Coronary artery (tissue), 2 donors: ENCODE measurements around the gene DTX3L.

Experiments
- DNase-seq: peaks from one replicate; pipeline ENCODE4 v3.0.0-alpha.2; 2017; ENCODE audit warnings: low spot score
- H3K27ac ChIP-seq, 2 donors: fragments of 200-600 bp; sonication (generic); one replicate each; pipeline ENCODE4 v1.5.1; 2016 to 2019
- H3K4me3 ChIP-seq: fragments of 200-600 bp; sonication (generic); 2 replicates; pipeline ENCODE4 v1.5.1; 2016; ENCODE audit warnings: mild to moderate bottlenecking, moderate library complexity
- TF ChIP-seq, protein P1 (sequence below): fragments of 200-600 bp; sonication (generic); IDR thresholded peaks from one replicate; pipeline ENCODE4 v1.5.1; 2019; ENCODE audit warnings: antibody characterized with exemption

The DTX3L gene

GRCh38 chr3:122530164-122530563 is 34.0 kb upstream of the DTX3L start:
- Histone ChIP-seq H3K27ac (no peak overlapping the region), H3K4me3 (no peak overlapping the region)
- TF ChIP-seq, protein P1, sequence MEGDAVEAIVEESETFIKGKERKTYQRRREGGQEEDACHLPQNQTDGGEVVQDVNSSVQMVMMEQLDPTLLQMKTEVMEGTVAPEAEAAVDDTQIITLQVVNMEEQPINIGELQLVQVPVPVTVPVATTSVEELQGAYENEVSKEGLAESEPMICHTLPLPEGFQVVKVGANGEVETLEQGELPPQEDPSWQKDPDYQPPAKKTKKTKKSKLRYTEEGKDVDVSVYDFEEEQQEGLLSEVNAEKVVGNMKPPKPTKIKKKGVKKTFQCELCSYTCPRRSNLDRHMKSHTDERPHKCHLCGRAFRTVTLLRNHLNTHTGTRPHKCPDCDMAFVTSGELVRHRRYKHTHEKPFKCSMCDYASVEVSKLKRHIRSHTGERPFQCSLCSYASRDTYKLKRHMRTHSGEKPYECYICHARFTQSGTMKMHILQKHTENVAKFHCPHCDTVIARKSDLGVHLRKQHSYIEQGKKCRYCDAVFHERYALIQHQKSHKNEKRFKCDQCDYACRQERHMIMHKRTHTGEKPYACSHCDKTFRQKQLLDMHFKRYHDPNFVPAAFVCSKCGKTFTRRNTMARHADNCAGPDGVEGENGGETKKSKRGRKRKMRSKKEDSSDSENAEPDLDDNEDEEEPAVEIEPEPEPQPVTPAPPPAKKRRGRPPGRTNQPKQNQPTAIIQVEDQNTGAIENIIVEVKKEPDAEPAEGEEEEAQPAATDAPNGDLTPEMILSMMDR: no peak
- no peak for DNase-seq

- TF ChIP-seq, protein P1: no peak
- Histone ChIP-seq H3K4me3 (no peak overlapping the region), H3K27ac (no peak overlapping the region)
- DNase-seq: no peak
Measured at GRCh38 chr3:122533480-122533879, 30.7 kb upstream of the DTX3L start.

DNA sequence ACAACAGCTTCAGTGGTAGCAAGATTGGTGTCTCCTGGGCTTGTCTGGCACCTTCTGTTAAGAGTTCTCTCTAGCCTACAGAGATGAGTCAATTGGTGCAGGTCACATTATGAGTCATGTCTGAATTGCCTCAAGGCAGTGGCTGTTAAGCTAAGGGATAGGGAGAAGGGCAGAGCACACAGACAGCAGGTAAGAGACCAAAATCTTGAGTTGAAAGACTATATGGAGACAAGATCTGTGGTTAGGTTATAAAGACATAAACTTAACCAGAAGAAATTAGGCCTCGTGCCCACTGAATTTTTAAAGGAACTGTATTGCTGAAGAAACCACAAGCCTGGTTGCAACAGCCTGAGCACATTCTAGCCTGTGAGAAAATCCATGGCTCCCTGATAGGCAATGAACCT is 30.2 kb upstream of the DTX3L start:
- Histone ChIP-seq H3K27ac (no peak overlapping the region), H3K4me3 (no peak overlapping the region)
- TF ChIP-seq, protein P1: no peak
- no peak for DNase-seq

- no peak overlapping the region for H3K27ac ChIP-seq
- no peak for DNase-seq
- TF ChIP-seq, protein P1: no peak
- H3K4me3 ChIP-seq: no peak overlapping the region
Measured at GRCh38 chr3:122535964-122536631, 28.0 kb upstream of the DTX3L start.

GRCh38 chr3:122536632-122537001 is 27.5 kb upstream of the DTX3L start:
- TF ChIP-seq, protein P1: no peak
- H3K27ac ChIP-seq: no peak overlapping the region
- DNase-seq: no peak
- no peak overlapping the region for H3K4me3 ChIP-seq

- DNase-seq: no peak
- Histone ChIP-seq H3K27ac (no peak overlapping the region), H3K4me3 (no peak overlapping the region)
- TF ChIP-seq, protein P1: no peak
Measured at GRCh38 chr3:122538956-122539490, 25.1 kb upstream of the DTX3L start.

GRCh38 chr3:122546151-122546550 is 18.0 kb upstream of the DTX3L start:
- no peak for DNase-seq
- Histone ChIP-seq H3K27ac (no peak overlapping the region), H3K4me3 (no peak overlapping the region)
- TF ChIP-seq, protein P1: no peak
